HepG2 (cell line): ENCODE data around the gene MTO1. TPM values are rescaled to one million over a fixed set of nuclear protein-coding genes. Genes with fewer than 3 reads are reported as not detected.

Experiments
- ATAC-seq: fragments of 200-7000 bp; cut with Tn5 transposase; 3 replicates; pipeline ENCODE4 v1.9.1; 2020; ENCODE audit warnings: mild to moderate bottlenecking, moderate library complexity
- BruUV-seq: library from RNA; stranded (reverse); fragments of 400-500 nt; replicated peaks from 2 replicates; lab custom pipeline; 2021; lab: Mats Ljungman, UMichigan
- CTCF ChIA-PET: fragments of 300-600 bp; formaldehyde crosslinking; extraction: SDS; loops from one replicate; lab custom pipeline; 2021; ENCODE audit warnings: low total read pairs, inconsistent platforms, low intra/inter-chr PET ratio; lab: Yijun Ruan, JAX
- POLR2A ChIA-PET: fragments of 350-600 bp; sonication (Branson Sonifier 250); formaldehyde crosslinking; loops from one replicate; lab custom pipeline; 2020; ENCODE audit warnings: antibody characterized with exemption, inconsistent platforms; lab: Yijun Ruan, JAX
- DNase-seq: peaks from one replicate; pipeline ENCODE4 v3.0.0-alpha.2; 2015; ENCODE audit warnings: low spot score
- FAIRE-seq: peaks from 3 replicates; lab custom pipeline; 2011; peaks lifted over from hg19 to GRCh38; lab: Jason Lieb, UNC
- H2AFZ ChIP-seq: one replicate; pipeline ENCODE4 v1.6.1; 2011; ENCODE audit warnings: low read length, inconsistent platforms
- H3K27ac ChIP-seq: fragments of 300-600 bp; 3 replicates; pipeline ENCODE4 v1.8.0; 2011; ENCODE audit warnings: mixed run types, mild to moderate bottlenecking, mixed read lengths, low read length, inconsistent platforms; ENCODE audit not compliant: insufficient read depth; ENCODE audit errors: extremely low read length
- H3K27me3 ChIP-seq, 2 experiments: fragments of 200-600 bp in 1 of 2; 2 replicates in 1 of 2; 3 replicates in 1 of 2; pipeline versions ENCODE4 v1.6.0 to v1.8.0; 2011; ENCODE audit warnings: low read length in 2 of 2, mild to moderate bottlenecking in 2 of 2, moderate library complexity in 2 of 2, inconsistent platforms in 1 of 2; ENCODE audit not compliant: insufficient read depth in 2 of 2, control insufficient read depth in 1 of 2
- H3K36me3 ChIP-seq, 2 experiments: fragments of 200-600 bp in 1 of 2; replicated peaks in 1 of 2; 2 replicates in 1 of 2; 3 replicates in 1 of 2; pipeline versions ENCODE4 v1.5.1 to v1.8.0; 2011; ENCODE audit warnings: low read length in 2 of 2, inconsistent platforms in 1 of 2; ENCODE audit not compliant: insufficient read depth in 2 of 2, control insufficient read depth in 1 of 2
- H3K4me1 ChIP-seq: 2 replicates; pipeline ENCODE4 v1.5.1; 2012; ENCODE audit warnings: low read length, inconsistent platforms; ENCODE audit not compliant: insufficient read depth
- H3K4me2 ChIP-seq: 2 replicates; pipeline ENCODE4 v1.6.0; 2011; ENCODE audit warnings: low read depth, low read length, inconsistent platforms
- H3K4me3 ChIP-seq, 3 experiments: fragments of 200-600 bp in 1 of 3; sonication (generic), shearing (Covaris generic) in 1 of 3; replicated peaks in 1 of 3; 2 replicates each; pipeline ENCODE4 v1.5.1; 2011 to 2016; ENCODE audit warnings: low read length in 3 of 3, inconsistent platforms in 2 of 3, low read depth in 2 of 3, mild to moderate bottlenecking in 2 of 3, control low read depth in 1 of 3, mixed read lengths in 1 of 3; ENCODE audit not compliant: insufficient read depth in 1 of 3
- H3K79me2 ChIP-seq: one replicate; pipeline ENCODE4 v1.6.1; 2011; ENCODE audit warnings: low read length, inconsistent platforms; ENCODE audit not compliant: insufficient read depth
- H3K9ac ChIP-seq: 2 replicates; pipeline ENCODE4 v1.6.0; 2011; ENCODE audit warnings: mild to moderate bottlenecking, low read depth, low read length, inconsistent platforms; ENCODE audit not compliant: insufficient read depth
- H3K9me3 ChIP-seq: 2 replicates; pipeline ENCODE4 v1.5.1; 2012; ENCODE audit warnings: mild to moderate bottlenecking, low read length
- H4K20me1 ChIP-seq: 2 replicates; pipeline ENCODE4 v1.6.0; 2011; ENCODE audit warnings: inconsistent platforms, mild to moderate bottlenecking, low read length, moderate library complexity; ENCODE audit not compliant: insufficient read depth
- DR1 ChIP-seq: sonication (generic); formaldehyde crosslinking; IDR thresholded peaks from 2 replicates; pipeline ENCODE4 v1.8.0; 2021; ENCODE audit warnings: mild to moderate bottlenecking, missing genetic modification reagents, inconsistent platforms
- HNRNPK ChIP-seq: fragments of 200-400 bp; formaldehyde crosslinking; IDR thresholded peaks from 2 replicates; pipeline ENCODE4 v1.6.1; 2018; ENCODE audit warnings: low read length, low read depth, moderate library complexity, mild to moderate bottlenecking; ENCODE audit not compliant: poor library complexity, severe bottlenecking
- HOXA3 ChIP-seq: sonication (generic); formaldehyde crosslinking; IDR thresholded peaks from 2 replicates; pipeline ENCODE4 v1.5.0; 2020; ENCODE audit warnings: missing genetic modification reagents
- HOXA5 ChIP-seq: sonication (generic); formaldehyde crosslinking; IDR thresholded peaks from 2 replicates; pipeline ENCODE4 v1.4.0; 2020; ENCODE audit warnings: missing genetic modification reagents
- HOXA7 ChIP-seq: sonication (generic); formaldehyde crosslinking; IDR thresholded peaks from 2 replicates; pipeline ENCODE4 v1.8.1; 2022; ENCODE audit warnings: mild to moderate bottlenecking, missing genetic modification reagents, moderate library complexity
- NPAS2 ChIP-seq: sonication (generic); formaldehyde crosslinking; IDR thresholded peaks from 2 replicates; pipeline ENCODE4 v1.8.0; 2022; ENCODE audit warnings: mild to moderate bottlenecking, missing genetic modification reagents, borderline replicate concordance
- NRL ChIP-seq: sonication (generic); formaldehyde crosslinking; IDR thresholded peaks from 2 replicates; pipeline ENCODE4 v1.5.0; 2020; ENCODE audit warnings: missing genetic modification reagents, mild to moderate bottlenecking, moderate library complexity, borderline replicate concordance
- RARA ChIP-seq: IDR thresholded peaks from 2 replicates; pipeline ENCODE4 v1.6.1; 2016; ENCODE audit warnings: missing genetic modification reagents, missing compliant biosample characterization
- SMYD3 ChIP-seq: sonication (generic); formaldehyde crosslinking; IDR thresholded peaks from 2 replicates; pipeline ENCODE4 v1.8.1; 2023; ENCODE audit warnings: mild to moderate bottlenecking, missing genetic modification reagents
- ZBTB4 ChIP-seq: sonication (generic); formaldehyde crosslinking; IDR thresholded peaks from 2 replicates; pipeline ENCODE4 v1.4.0; 2020; ENCODE audit warnings: missing genetic modification reagents, mild to moderate bottlenecking, borderline replicate concordance
- in situ Hi-C: cut with HindIII; loops from 2 replicates; pipeline ENCODE4 v1.10.0; 2017; ENCODE audit warnings: low pct_unique_long_range_greater_than_20kb; ENCODE audit not compliant: extremely low pct_ligation_motif_present
- intact Hi-C: fragments of 100-400 bp; cut with micrococcal nuclease; formaldehyde crosslinking; loops from one replicate; pipeline ENCODE4 v1.10.0; 2022; ENCODE audit not compliant: unreplicated experiment
- polyA plus RNA-seq, 8 experiments: library from polyadenylated mRNA; depleted of rRNA in 3 of 8; stranded (reverse) in 7 of 8; unstranded in 1 of 8; fragments of >200 nt; fragmentation: Illumina TruSeq in 4 of 8; extraction: Trizol in 4 of 8; gene quantifications; 2 replicates each; pipeline versions ENCODE4 v1.2.1 to v1.2.3, GENCODE V29; 2011 to 2016; ENCODE audit warnings: low read depth in 4 of 8, missing spikeins in 1 of 8, mixed read lengths in 1 of 8; ENCODE audit not compliant: insufficient read depth in 1 of 8
- total RNA-seq, 5 experiments: library from RNA; depleted of rRNA; stranded (reverse); fragments of >200 nt; fragmentation: Illumina TruSeq; extraction: Trizol; gene quantifications; 2 replicates each; pipeline ENCODE4 v1.2.3, GENCODE V29; 2016; ENCODE audit warnings: low read depth in 1 of 5

MTO1 gene
- total and polyA plus RNA-seq, 2 of the 13 experiments (the other 11 are each of a cell fraction or from before 2014, with no cell fraction given) = 21.1 to 45.3 TPM

GRCh38 chr6:73487473-73487872 lies 25.9 kb downstream of the MTO1 start (continued):
- TF ChIP-seq HOXA5 (CRISPR knock-in tag) (no peak), NPAS2 (no peak), DR1 (no peak), SMYD3 (CRISPR knock-in tag) (no peak)

GRCh38 chr6:73491377-73491776 lies 29.8 kb downstream of the MTO1 start:
- DNase-seq = no peak
- intact Hi-C loops (no loop called here), in situ Hi-C loops (no loop called here)
- ATAC-seq = no peak
- Histone ChIP-seq H3K9ac (no peak overlapping the region), H3K79me2 (no peaks in the 10 kb centered on the region), H4K20me1 (no peaks in the 10 kb centered on the region), H3K9me3 (no peaks in the 10 kb centered on the region), H3K27ac (no peak overlapping the region), H3K4me3 (no peak overlapping the region), H3K4me2 (no peak overlapping the region), H3K4me1 (no peaks in the 10 kb centered on the region), H3K36me3 (peaks cover 8 to 53% of the 10 kb centered on the region in 2 experiments; a peak in 4 of 5 replicates), H3K27me3 (no peaks in the 10 kb centered on the region), H2AFZ (no peak overlapping the region)
- TF ChIP-seq NRL (CRISPR knock-in tag) (no peak), HNRNPK (no peak), RARA (no peak), ZBTB4 (CRISPR knock-in tag) (no peak), HOXA7 (CRISPR knock-in tag) (no peak), HOXA3 (CRISPR knock-in tag) (no peak)
- ChIA-PET POLR2A (no interaction called here), CTCF (no interaction called here)
- FAIRE-seq = no peak
- BruUV-seq = no TSS peak
